Heart left ventricle (tissue), 16 donors: ENCODE data around the gene LRRC58. TPM values are rescaled to one million over a fixed set of nuclear protein-coding genes. Genes with fewer than 3 reads are reported as not detected.

ENCODE experiments used
- ATAC-seq, 4 donors: fragments of 200-7000 bp; cut with Tn5 transposase; one replicate each; pipeline ENCODE4 v1.9.1; 2020 to 2022; ENCODE audit warnings: moderate library complexity in 4 of 4, mild to moderate bottlenecking in 3 of 4, moderate number of reproducible peaks in 1 of 4
- DNase-seq, 5 donors: peaks; one replicate each; pipeline ENCODE4 v3.0.0-alpha.2; 2020
- H3K27ac ChIP-seq, 12 donors: fragments of 200-600 bp; sonication (generic) in 4 of 12; one replicate each; pipeline versions ENCODE4 v1.5.0 to v1.8.0; 2016 to 2022; ENCODE audit warnings: mild to moderate bottlenecking in 2 of 12
- H3K27me3 ChIP-seq, 9 donors: fragments of 200-600 bp; sonication (generic) in 2 of 9; one replicate each; pipeline versions ENCODE4 v1.5.1 to v1.8.0; 2016 to 2022; ENCODE audit warnings: mild to moderate bottlenecking in 3 of 9
- H3K36me3 ChIP-seq, 9 donors: fragments of 200-600 bp; sonication (generic) in 2 of 9; one replicate each; pipeline versions ENCODE4 v1.5.0 to v1.8.0; 2018 to 2022; ENCODE audit warnings: mild to moderate bottlenecking in 2 of 9
- H3K4me1 ChIP-seq, 12 donors: fragments of 200-600 bp; sonication (generic) in 4 of 12; one replicate each; pipeline versions ENCODE4 v1.5.0 to v1.8.0; 2016 to 2022; ENCODE audit warnings: mild to moderate bottlenecking in 3 of 12
- H3K4me3 ChIP-seq, 12 donors: fragments of 200-600 bp; sonication (generic) in 4 of 12; one replicate each; pipeline versions ENCODE4 v1.5.0 to v1.8.0; 2017 to 2022; ENCODE audit warnings: mild to moderate bottlenecking in 9 of 12, moderate library complexity in 4 of 12
- H3K9me3 ChIP-seq, 12 donors: fragments of 200-600 bp; sonication (generic) in 4 of 12; one replicate each; pipeline versions ENCODE4 v1.5.0 to v1.8.0; 2016 to 2022; ENCODE audit warnings: mild to moderate bottlenecking in 1 of 12
- CTCF ChIP-seq, 12 donors: fragments of 200-600 bp; sonication (generic) in 4 of 12; IDR thresholded peaks; one replicate each; pipeline versions ENCODE4 v1.5.0 to v1.8.0; 2018 to 2022; ENCODE audit warnings: antibody characterized with exemption in 12 of 12, mild to moderate bottlenecking in 5 of 12
- POLR2A ChIP-seq, 2 donors: fragments of 450-650 bp; IDR thresholded peaks; one replicate each; pipeline ENCODE4 v1.6.1; 2017; ENCODE audit warnings: antibody characterized with exemption in 2 of 2, mild to moderate bottlenecking in 2 of 2, moderate library complexity in 2 of 2
- WGBS, 4 donors: extraction: QIAGEN DNeasy Blood & Tissue Kit in 2 of 4; methylation state at CpG; one replicate each; pipeline versions ENCODE4 v1.1.5 to v1.1.7; 2013 to 2018; 5-methylcytosine and 5-hydroxymethylcytosine counted together
- intact Hi-C, 10 donors: fragments of 100-400 bp; cut with DNase I; formaldehyde crosslinking; loops; one replicate each; pipeline versions ENCODE4 v1.11.1 to v1.14.2; 2022
- polyA plus RNA-seq, 2 donors: library from polyadenylated mRNA; stranded (reverse); fragments of 200-250 nt; gene quantifications; one replicate each; pipeline ENCODE4 v1.2.3, GENCODE V29; 2013
- total RNA-seq, 9 donors: library from RNA; depleted of rRNA in 2 of 9; stranded (reverse); fragments of >200 nt in 2 of 9; fragmentation: NEBNext Ultra II Directional in 3 of 9; extraction: Animal tissue kit (Norgen Biotek cat#: 25700) in 3 of 9; gene quantifications; one replicate each; pipeline versions ENCODE4 v1.1.0 to v1.2.4, GENCODE V29; 2016 to 2023
- donor health status: ischemic (EF 13 %, LVEDD 7.1; RV severe dilation, severe dysfunction).
- donor health status: healthy with polysubstance abuse.
- donor health status: DM: no; HTN: yes; CAD: no.
- donor health status: DM: no; HTN: no; CAD: no.
- donor health status: ischemic (EF 25% LVEDD 6.9; RV normal size, moderate dysfunction).
- donor health status: ischemic (EF 25% LVEDD 5.7; RV mildly dilated, moderate dysfunction).
- donor health status: healthy.
- donor health status: DM: yes; HTN: yes; CAD: no.
- donor health status: ischemic (EF 35%, LVEDD 5.7; RV mildly dilated, moderate dysfunction).
- donor health status: nonischemic (EF 11% LVEDD 7.7; RV severe dilation, severe dysfunction).
- donor health status: DM: yes; HTN: yes; CAD: no.
- donor health status: PGD.
- donor health status: ischemic (EF 29% LVEDD 5.4; RV normal size, mild dysfunction).
- donor health status: nonischemic (EF 23%, LVEDD 6.1; RV moderate dilation, normal function).

Gene LRRC58
- total and polyA plus RNA-seq, 11 donors = 2.3 to 17.9 (median 9.1) TPM

DNA sequence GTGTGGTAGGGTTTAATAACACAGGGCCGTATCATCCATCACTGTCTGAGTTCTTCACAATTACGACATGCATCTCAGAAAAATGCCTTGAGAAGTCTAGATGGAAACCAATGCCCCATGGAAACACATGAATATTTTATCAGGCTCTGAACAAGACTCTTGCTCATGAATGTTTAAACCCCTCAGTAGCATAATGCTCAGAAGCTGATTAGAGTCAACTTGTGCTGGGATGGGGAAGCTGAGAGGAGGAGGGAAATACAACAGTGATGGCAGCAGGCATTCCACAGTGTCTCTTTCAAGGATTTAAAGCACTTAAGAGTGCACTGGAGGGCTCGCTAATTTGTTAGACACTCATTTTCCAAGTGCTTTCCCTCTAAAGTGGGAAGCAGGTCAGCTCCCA is 67.9 kb downstream of the LRRC58 start:
- Histone ChIP-seq H3K4me3 (no peak overlapping the region), H3K36me3 (no peaks in the 10 kb centered on the region), H3K27ac (no peak overlapping the region), H3K9me3 (no peaks in the 10 kb centered on the region), H3K27me3 (peaks cover 0 to 35% (median 0%) of the 10 kb centered on the region in 9 donors), H3K4me1 (peaks cover 0 to 10% (median 0%) of the 10 kb centered on the region in 12 donors)
- TF ChIP-seq CTCF (IDR thresholded peaks at IDR 0.05) (no peak), POLR2A (IDR thresholded peaks at IDR 0.05) (no peak)
- DNase-seq = no peak
- intact Hi-C loops = no loop called here
- 85 to 89% (median 88%) methylated on average over 3 of the region's 3 CpGs for WGBS, 4 donors
- ATAC-seq = no peak

DNA sequence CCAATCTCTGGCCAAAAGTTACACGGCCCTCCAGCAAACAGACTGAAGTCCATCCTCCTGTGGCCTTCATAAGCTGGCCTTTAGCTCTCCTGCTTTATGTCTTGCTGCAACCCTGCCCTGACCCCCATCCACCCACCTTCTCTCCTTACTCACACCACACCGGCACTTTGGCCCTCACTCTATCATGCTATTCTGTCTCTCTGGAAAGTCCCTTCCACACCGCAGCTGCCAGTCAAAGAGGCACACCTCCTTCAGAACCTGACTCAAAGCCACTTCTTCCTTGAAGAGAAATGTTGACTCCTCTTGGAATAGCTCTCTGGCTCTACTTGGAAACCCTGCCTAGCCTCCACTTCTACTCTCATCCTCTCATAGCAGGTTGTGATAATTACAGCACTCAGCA is 68.6 kb downstream of the LRRC58 start:
- WGBS, 4 donors = 84 to 94% (median 86%) methylated on average over 3 of the region's 3 CpGs
- H3K9me3 ChIP-seq = no peaks in the 10 kb centered on the region

GRCh38 chr3:120280026-120280425 is 69.1 kb downstream of the LRRC58 start:
- no peak overlapping the region for H3K27ac ChIP-seq
- peaks cover 0 to 5% (median 0%) of the 10 kb centered on the region in 12 donors for H3K4me1 ChIP-seq
- H3K36me3 ChIP-seq = no peaks in the 10 kb centered on the region
- WGBS, 4 donors = 86 to 100% (median 89%) methylated on average over 1 of the region's 1 CpG
- TF ChIP-seq POLR2A (IDR thresholded peaks at IDR 0.05) (no peak), CTCF (IDR thresholded peaks at IDR 0.05) (no peak)
- DNase-seq = no peak
- H3K9me3 ChIP-seq = no peaks in the 10 kb centered on the region
- intact Hi-C loops = no loop called here
- H3K4me3 ChIP-seq = no peak overlapping the region
- peaks cover 0 to 23% (median 0%) of the 10 kb centered on the region in 9 donors for H3K27me3 ChIP-seq
- no peak for ATAC-seq

More for the DNA sequence above, 68.6 kb downstream of the LRRC58 start:
- H3K4me3 ChIP-seq = no peak overlapping the region
- H3K27me3 ChIP-seq = peaks cover 0 to 28% (median 0%) of the 10 kb centered on the region in 9 donors
- TF ChIP-seq CTCF (IDR thresholded peaks at IDR 0.05) = no peak
- TF ChIP-seq POLR2A (IDR thresholded peaks at IDR 0.05) = no peak
- H3K27ac ChIP-seq = no peak overlapping the region
- intact Hi-C loops = no loop called here
- DNase-seq (no peak), ATAC-seq (no peak)
- peaks cover 0 to 10% (median 0%) of the 10 kb centered on the region in 12 donors for H3K4me1 ChIP-seq
- H3K36me3 ChIP-seq = no peaks in the 10 kb centered on the region

GRCh38 chr3:120276767-120277166 is 72.4 kb downstream of the LRRC58 start:
- no peak overlapping the region for H3K4me3 ChIP-seq
- H3K27me3 ChIP-seq = peaks cover 0 to 3% (median 0%) of the 10 kb centered on the region in 9 donors
- H3K9me3 ChIP-seq = no peaks in the 10 kb centered on the region
- 77 to 85% (median 81%) methylated on average over 2 of the region's 2 CpGs for WGBS, 4 donors
- no peak for DNase-seq
- intact Hi-C loops = no loop called here
- H3K36me3 ChIP-seq = no peaks in the 10 kb centered on the region
- H3K27ac ChIP-seq = no peak overlapping the region
- H3K4me1 ChIP-seq = peaks cover 0 to 3% (median 0%) of the 10 kb centered on the region in 12 donors
- no peak for ATAC-seq
- TF ChIP-seq POLR2A (IDR thresholded peaks at IDR 0.05) (no peak), CTCF (IDR thresholded peaks at IDR 0.05) (no peak)
